GM15510 (cell line): Measurements from ENCODE around the gene PRSS53.

Source experiments
- POLR2A ChIP-seq: IDR thresholded peaks from 3 replicates; pipeline ENCODE4 v1.6.1; 2011; ENCODE audit warnings: borderline replicate concordance; ENCODE audit not compliant: insufficient read length; ENCODE audit errors: extremely low read depth

The PRSS53 gene

DNA sequence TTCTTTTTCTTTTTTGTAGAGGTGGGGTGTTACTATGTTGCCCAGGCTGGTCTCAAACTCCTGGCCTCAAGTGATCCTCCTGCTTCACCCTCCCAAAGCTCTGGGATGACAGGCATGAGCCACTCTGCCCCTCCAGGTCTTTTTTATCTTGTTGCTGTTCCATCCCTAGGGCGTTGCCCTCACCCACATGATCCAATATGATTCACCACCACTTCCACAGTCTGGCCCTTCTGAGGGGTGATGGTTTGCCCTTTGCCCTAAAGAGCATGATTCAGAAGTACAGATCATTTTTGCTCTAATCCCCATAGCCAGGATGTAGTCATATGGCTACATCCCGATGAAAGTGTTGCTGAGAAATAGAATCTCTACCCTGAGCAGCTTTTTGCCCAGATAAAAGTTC, 36.6 kb downstream of the PRSS53 start:
- TF ChIP-seq POLR2A: no peak

DNA sequence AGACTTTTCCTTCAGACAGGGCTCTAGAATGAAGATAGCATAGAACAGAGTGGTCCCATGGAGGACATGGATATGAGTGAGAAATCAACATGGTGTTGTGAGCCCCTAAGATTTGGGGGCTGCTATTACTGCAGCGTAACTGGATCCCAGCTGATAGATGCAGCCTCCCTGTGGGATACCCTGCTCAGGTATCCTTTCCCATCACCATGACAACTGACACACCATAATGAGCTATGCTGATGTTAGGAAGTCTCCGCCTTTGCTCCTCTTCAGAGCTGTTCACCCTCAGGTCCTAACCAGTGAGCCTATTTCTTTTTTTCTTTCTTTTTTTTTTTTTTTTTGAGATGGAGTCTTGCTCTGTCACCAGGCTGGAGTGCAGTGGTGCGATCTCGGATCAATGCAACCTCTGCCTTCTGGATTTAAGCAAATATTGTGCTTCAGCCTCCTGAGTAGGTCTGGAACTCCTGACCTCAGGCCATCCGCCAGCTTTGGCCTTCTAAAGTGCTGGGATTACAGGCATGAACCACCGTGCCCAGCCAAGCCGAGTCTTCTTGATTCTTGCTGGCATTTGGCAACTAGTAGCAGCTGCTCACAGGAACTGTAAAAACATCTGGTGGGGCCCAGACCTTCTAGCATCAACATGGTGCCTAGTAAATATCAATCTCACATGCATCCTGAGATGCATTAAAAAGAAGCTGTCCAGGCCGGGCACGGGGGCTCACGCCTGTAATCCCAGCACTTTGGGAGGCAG, 38.3 kb downstream of the PRSS53 start:
- TF ChIP-seq POLR2A: no peak

DNA sequence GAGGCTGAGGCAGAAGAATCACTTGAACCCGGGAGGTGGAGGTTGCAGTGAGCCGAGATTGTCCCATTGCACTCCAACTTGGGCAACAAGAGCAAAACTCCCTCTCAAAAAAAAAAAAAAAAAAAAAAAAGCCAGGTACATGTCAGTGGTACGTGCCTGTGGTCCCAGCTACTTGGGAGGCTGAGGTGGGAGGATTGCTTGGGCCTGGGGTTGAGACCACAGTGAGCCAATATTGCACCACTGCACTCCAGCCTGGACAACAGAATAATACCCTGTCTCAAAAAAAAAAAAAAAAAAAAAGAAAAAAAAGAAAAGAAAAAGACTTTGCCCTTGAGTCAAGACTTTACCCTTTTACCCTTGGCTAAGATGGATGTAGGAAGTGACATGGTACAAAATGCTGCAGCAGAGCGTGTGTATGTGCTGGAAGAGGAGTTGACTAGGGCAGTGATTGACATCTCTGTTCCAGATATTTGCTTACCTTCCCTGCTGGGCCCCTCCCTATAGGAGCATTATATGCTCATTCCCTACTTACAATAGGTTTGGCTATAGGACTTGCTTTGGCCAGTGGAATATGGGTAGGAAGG, 44.8 kb downstream of the PRSS53 start:
- no peak for TF ChIP-seq POLR2A

DNA sequence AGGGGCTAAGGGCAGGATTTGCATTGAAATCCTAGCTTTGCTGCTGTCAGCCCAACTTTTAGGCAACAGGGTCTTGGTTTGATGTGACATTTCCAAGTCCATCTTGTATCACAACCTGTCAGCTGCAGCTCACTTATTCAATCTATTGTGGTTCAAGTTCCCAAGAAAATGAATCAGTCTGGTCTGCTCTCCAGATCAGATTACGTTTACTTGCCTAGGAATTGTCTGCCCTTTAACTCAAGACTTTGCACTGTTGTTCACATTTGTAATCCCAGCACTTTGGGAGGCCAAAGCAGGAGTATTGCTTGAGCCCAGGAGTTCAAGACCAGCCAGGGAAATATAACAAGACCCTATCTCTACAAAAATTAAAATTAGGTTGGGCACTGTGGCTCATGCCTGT, 45.4 kb downstream of the PRSS53 start:
- TF ChIP-seq POLR2A: no peak

DNA sequence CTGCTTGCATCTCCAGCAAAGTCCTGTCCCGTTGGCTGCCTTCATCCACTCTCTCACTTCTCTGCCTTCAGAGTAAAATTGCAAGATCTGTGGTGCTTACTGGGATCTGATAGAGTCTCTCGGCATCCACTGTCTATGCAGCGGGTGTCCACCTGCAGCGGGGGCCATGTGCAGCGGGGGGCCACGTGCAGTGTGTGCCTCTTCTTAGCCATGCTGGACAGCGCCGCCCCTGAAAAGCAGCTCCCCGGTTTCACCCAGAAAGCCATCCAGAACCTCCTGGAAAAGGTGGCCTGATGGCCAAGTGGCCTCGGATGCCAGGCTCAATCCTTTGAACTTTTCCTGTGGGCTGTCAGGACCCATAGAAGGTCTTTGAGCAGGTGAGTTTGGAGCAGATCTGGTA, 45.9 kb downstream of the PRSS53 start:
- TF ChIP-seq POLR2A: no peak

DNA sequence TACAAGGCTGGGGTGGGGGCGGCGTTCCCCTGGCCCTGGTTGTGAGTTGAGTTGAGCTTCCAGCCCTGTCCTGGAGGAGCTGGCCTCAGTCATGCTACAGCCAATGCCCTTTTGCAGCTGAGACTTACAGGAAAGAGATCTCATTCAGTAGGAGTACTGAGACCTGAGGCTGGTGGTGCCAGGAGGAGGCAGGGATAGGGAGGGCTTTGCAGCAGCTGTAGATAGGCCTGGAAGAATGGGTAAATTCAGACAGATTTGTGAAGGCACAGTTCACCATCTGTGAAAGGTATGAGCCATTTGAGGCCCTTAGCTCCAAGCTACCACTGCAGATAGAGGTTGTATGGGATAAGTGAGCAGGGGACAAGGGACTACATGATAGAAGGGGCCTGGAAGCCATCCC, 49.8 kb downstream of the PRSS53 start:
- TF ChIP-seq POLR2A: no peak

DNA sequence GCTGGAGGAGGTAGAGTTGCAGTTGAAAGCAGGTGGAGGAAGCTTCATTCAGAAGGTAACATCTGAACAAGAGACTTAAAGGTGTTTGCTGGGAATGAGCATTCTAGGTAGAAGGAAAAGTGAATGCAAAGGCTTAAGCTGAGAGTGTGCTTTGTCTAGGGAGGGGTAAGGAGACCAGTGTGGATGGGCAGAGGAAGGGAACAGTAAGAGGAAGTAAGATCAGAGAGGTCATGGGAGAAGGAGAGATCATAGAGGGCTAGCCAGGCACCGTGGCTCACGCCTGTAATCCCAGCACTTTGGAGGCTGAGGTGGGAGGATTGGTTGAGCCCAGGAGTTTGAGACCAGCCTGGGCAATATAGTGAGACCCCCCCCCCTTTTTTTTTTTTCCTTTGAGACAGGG, 52.1 kb downstream of the PRSS53 start:
- no peak for TF ChIP-seq POLR2A

DNA sequence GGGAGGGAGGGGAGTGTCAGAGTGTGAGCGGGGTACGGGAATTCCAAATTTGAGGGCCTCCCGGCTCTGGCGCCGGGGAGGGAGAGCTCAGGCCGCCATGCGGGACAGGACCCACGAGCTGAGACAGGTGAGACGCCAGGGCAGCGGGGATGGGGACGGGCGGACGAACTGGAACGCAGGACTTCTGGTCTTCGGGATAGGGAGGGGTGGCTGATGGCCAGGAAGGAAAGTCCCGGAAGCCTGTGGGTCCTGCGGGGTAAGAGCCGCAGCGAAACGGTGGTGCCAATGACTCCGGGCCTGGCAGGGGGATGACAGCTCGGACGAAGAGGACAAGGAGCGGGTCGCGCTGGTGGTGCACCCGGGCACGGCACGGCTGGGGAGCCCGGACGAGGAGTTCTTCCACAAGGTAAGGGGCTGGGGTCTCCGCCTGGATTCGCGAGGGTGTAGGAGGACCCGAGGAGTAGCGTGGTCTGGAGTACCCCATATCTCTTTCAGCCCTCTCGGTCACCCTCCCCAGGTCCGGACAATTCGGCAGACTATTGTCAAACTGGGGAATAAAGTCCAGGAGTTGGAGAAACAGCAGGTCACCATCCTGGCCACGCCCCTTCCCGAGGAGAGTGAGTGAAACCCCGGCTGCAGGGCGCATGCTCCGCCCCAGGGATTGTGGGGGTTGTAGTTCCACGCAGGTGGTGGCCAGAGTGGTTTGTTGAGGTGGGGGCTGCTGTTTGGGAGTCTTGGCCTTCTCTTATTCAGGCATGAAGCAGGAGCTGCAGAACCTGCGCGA, 54.8 kb downstream of the PRSS53 start:
- peak; percentile 43 for TF ChIP-seq POLR2A
